ENCODE measurements around the gene SALL3.

The SALL3 gene

DNA sequence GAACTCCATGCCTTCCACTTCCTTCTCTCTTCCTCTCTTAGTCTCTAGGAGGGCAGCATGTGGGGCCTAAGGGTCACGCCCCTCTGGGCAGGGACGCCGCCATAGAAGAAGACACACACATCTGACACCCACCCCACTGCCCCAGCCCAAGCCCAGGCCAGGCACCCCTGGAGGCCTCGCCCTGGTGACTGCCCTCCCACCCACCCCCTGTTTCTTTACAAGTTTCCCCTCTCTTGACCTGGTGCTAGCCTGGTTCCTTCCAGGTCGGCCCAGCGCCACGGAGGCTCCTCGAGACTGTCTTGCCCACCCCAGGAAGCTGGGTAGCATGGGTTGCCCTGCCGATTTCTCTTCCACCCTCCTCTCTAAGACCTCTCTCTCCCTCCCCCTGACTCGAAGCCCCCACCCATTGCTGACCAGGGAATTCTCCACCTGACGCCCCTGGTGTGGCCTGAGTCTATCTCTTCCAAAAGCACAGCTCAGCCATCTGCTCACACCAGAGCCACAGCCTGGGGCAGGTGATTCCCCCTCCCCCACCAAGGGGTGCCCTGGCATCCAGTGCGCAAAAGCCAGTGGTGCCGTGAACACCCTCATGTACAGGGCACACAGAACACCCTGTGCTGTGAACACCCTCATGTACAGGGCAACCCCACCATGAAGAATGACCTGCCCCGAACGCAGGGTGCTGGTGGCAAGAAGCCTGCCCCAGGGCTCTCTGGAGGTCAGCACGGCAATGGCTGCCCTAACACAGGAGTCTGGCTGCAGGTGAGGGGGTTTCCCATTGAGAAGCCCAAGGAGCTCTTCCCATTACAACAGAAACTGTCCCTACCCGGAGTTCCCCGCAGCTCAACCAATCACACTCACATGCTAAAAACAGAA is 13.5 kb upstream of the SALL3 start:
- DNase-seq, result no peak

DNA sequence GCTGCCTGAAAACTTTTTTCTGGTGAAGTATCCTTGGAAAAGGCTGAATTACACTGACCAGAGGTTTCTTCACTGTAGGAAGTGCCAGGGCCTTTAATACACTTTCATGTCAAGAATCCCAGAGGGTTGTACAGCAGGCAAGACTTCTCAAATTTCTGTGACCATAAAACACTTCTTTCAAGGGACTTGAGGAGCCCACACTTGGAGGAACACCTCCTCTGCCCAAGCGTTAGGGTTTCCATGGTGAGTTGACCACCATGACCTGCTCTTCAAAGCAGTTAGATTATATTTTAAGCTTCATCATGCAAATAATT is 12.9 kb upstream of the SALL3 start:
- no peak for DNase-seq

DNA sequence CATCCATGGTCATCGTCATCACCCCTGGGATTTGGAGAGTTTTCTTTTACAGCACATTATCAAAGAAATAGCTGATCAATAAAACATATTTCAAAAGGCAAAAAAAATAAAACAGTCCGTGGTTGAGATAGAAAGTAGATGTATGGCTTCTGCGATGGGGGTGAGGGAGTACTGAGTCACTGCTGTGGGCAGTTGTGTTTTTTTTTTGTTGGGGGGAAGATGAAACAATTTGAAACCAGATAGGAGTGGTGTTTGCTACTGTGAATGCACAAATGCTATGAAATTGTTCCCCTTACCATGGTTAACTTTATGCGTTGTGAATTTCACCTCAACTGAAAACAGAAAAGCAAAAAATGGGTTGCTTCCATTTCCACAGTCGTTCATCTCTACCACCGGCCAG is 11.9 kb upstream of the SALL3 start:
- no peak for DNase-seq

DNA sequence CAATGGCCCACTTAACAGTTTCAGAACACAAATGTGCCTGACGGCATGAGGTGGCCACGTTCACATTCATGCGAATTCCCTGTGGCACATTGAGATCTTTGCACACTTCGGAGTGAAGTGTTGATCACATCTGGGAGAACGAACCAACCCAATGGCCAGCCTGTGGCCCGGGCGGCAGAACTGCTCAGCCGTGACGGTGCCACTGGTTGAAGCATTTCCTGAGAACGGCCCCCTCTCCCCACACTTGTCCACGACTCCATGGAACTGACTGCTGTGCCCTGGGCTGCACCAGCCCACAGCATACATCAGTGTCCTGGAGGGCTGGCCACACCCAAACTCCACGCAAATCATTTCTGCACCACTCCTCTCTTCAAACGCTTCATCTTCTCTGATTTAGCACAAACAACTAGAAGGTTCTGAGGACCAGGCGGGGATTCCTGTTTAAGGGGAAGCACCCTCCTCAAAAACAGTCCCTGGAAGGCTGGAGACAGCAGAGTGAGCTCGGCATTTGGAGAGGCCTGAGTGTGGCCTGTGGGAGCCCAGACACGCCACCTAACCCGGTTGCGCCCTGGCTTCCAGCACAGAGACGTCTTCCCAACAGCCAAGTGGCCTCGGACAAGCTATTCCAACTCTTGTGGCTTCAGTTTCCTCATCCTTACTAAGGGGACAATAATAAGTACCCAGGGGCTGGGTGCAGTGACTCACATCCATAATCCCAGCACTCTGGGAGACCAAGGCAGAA is 9.9 kb upstream of the SALL3 start:
- no peak for DNase-seq

DNA sequence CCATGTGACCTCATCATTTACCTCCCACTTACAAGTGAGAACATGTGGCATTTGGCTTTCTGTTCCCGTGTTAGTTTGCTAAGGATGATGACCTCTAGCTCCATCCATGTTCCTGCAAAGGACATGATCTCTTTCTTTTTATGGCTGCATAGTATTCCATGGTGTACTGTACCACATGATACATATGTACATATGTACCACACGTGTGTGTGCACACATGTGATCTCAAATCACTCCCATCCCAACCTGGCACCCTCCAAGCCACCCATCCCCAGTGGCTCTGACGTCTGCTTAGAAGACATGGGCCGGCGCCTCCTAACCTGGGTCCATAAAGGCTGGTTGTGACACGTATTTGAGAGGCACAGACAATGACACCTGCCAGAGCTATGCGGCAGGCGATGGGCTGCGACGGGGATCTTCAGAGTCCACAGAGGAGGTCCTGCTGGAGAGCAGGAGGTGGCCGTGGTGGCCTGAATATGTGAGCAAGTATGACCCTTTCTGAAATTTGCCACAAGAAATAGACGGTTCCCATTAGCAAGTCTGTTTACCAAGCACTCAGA is 8.8 kb upstream of the SALL3 start:
- no peak for DNase-seq

DNA sequence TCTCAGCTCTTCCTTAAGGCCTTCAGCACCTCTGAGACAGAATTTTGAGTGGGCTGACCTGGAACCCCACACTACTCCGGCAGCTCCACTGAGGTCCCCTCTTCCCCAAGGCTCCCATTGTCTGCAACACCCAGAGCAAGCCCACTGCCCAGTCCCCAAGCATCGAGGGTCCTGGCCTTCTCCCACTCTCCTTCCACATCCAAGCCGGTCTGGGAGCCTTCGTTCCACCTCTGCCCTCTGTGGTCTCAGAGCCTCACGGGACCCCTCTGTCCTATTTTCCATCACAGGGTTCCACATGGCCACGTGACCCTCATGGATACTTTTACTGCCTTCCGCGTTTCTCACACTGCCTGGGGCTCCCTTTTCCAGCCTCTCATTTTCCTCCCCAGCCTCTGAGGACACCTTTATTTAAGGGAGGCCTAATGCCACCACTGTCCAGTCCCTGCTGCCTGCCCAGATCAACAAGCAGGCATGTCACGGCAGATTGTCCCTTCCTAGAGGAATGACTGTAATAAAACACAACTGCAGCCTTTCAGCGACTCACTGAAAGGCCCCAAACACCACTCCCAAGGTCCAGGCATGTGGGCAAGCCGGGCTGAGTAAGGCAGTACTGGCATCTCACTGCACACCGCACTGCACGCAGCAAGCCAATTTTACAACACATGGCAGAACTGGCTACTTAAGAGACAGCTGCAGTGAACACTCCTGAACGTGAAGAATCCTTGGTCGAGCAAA is 7.9 kb upstream of the SALL3 start:
- no peak for DNase-seq

DNA sequence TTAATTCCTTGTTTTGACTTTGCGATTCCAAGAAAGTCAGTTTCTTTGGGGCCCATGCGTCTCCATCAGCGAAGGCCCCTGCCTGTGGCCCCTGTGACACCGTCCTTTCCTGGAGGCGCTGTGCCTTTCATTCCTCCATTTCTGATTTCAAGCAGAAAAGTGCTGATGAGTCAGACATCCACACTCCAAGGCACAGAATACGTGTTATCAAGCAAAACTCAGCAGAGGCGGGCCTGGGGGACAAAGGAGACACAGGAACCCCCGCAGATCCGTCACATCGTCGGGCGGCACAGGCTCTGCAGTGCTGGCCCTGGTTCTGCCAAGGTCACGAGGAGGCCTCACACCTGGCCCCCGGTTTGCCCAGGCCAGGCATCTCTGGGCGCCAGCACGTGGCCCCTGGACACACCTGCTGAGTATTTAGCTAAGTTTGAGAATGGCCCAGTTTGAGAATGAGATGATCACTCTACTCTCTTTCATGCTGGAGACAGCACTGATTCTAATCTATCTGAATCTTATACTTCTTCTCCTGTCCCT is 7.2 kb upstream of the SALL3 start:
- no peak for DNase-seq

DNA sequence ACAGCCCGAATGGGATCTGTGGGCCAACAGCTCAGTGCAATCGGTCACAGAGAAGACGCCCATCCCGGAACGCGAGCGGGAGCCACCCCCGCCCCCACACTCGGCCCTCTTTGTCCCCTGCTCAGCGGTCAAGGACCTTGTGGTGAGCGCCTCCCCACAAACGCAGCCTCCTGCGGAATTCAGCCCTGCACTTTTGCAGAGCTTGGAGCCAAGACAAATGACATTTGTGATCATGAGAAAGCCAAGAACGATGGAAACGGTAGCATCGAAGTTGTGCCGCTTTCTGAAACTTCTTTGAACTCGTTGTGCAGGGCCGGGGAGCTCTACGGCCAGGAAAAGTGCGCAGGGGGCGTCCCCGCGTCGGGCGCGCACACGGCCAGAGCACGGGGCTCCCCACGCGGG is 6.7 kb upstream of the SALL3 start:
- no peak for DNase-seq

DNA sequence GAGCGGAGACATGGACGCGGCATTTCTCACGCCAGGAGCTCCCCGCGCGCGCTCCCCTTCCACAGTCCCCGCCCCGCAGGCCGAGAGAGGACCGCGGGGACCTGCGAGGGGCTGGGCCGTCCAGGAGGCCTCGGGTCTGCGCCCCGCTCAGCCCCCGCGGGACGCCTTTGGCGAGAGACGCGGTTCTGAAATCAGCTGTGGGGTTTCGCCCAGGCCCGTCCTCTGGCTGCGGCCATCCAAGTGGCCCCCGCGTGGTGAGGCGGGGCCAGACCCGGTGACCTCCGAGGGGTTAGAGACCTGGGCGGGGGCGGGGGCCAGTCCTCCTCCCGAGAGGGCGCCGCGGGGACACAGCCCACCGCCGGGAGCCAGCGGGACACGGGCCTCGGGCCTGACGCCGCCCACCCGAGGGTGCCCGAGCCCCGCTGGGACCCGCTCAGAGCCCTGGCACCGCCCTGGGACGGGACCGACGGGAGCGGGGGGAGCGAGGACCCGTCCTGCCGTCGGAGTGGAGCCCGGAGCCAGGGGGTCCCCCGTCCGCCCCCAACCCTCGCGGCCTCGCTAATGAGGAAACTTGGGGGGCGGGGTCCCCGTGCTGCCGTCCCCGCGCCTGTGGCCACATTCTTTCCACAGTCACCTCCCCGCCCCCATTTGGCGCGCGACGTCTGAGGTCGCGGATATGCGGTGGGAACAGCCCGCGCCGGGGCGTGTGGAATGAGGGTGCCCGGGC is 6.1 kb upstream of the SALL3 start:
- DNase-seq, result no peak

DNA sequence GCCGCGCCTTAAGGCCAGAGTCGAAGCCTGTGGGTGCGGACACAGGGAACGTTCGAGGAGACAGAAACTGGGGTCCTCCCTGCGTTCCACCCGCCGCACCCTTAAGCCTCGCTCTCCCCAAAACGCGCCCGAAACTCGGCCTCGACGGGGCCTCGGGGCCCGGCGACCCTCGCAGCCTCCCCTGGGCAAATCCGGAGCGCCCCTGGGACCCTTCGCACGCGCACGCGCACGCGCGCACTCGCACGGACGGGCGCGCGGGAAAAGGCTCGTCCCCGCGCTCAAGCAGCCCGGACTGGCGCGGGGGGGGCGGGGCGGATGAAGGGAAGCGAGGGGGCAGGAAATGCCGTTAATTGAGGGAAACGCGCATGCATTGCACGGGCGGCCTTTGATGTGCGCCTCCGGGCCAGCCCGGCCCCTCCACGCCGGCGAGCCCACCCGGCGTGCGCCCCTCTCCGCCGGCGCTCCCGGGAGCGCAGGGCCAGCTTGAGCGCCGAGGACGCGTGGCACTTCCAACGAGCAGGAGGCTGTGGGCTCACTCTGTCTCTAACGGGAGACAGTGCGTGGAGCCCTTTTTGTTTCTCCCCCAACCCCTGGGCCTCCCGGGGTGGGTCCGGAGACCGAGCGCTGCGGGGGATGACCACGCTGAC is 5.4 kb upstream of the SALL3 start:
- no peak for DNase-seq

DNA sequence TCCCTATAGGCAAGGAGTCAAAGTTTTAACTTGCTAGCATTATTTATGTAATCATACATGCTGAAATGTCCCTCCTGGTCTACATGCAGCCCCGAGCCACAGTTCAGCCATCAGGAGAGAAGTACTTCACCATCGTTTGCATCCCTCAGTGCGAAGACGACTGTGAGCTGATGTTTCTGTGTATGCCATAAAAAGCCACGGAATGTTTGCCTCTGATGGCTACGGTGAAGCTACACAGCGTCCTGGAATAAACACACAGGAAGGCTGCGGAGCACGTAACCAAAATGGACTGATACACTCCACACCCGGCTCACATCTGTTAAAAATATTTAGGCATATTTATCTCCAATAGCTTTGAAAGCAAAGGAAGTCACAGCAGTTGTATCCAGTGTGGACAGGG is 4.3 kb upstream of the SALL3 start:
- no peak for DNase-seq

DNA sequence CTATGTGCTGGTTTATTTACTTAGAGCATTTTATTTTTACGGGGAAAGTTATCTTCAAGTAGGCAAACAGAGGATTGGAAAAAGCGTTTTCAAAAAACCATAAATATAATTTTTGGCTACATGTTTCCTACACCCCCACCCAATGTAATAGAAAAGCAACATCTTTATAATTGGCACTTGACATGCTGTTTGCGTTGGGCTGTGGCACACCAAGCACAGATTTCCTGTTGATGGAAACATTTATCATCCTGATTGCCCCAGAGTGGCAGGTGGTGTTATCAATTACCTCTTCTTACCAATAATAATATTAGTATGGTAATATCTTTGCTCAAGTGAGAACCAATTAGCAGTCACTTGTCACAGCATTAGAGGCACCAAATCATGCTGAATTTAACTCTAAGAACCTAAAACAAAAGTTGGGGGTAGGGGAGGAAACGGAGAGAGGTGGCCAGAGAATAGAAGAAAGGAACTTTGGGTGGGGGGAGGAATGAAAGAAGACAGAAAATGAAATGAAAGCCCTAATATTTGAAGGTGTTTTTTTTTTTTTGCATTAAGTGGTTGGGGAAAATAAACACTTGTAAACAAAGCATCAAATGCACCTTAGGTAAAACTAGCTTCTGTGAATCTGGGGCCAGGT is 3.8 kb upstream of the SALL3 start:
- DNase-seq, result no peak

DNA sequence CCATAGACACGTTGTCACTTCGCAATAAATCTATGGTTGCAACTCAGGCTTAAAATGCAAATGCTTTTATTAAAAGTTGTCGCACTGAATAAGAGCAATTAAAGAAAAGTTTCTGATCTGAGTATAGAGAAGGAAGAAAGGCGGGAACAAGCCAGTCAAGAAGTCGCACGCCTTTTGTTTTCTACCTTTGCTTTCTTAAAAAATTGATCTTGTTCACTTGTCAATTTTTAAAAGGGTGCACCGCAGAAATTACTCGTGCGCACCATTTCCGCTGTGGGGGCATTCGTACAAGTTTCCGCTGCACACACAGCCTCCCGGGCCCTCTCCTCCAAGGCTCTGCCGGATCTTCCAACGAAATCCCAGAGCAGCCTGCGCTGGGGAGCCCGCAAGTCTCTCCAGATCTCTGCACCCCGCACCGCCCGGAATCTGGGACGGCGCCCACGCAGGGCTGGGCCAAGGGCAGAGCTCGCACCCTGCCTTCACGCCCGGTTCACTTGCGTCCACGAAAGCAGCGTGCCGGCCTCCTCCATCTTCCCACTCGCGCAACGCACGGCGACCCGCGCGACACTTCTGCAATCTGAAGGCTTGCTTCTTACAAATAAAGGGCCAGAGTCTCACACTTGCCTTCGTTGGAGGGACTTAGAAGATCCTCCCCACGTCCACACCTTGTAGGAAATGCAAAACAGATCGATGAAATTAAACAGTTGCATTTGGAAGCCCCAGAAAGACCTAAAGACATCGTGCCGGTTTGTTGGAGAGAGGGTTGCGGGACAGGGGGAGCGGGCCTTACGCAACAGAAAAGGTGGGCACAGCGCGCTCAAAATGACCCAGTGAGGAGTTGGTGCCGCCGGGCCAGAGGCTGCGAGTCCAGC is 2.6 kb upstream of the SALL3 start:
- DNase-seq, result no peak

DNA sequence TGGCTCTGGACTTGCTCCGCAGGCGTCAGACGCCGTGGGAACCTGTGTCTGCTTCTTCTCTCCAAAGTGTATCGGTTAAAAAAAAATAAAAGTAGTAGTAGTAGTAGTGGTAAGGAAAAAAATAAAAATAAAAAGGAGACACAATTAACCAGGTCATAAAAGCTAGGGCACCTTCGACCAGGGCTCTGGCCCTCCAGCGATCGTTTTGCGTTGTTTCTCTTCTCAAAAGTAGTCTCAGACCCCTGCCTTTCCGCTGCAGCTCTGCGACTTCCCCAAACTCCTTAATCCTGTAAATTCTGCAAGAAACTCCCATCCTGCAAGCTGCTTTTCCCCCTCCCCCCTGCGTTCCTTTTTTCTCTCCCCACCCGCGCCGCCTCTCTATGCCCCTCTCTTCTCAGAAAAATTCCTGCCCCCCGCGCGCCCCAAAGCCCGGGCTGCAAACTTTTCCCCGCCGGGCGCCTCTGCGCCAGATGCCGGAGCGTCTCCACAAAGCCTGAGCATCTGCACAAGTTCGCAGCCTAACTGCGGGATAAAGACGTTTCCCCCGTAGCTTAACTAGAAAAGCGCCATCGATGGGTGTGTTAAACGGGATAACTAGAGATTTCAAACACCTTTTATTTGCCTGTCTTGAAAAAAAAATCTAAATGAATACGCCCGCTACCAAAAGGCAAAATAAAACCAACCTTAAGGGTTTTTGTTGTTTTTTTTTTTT is 1.8 kb upstream of the SALL3 start:
- no peak for DNase-seq

DNA sequence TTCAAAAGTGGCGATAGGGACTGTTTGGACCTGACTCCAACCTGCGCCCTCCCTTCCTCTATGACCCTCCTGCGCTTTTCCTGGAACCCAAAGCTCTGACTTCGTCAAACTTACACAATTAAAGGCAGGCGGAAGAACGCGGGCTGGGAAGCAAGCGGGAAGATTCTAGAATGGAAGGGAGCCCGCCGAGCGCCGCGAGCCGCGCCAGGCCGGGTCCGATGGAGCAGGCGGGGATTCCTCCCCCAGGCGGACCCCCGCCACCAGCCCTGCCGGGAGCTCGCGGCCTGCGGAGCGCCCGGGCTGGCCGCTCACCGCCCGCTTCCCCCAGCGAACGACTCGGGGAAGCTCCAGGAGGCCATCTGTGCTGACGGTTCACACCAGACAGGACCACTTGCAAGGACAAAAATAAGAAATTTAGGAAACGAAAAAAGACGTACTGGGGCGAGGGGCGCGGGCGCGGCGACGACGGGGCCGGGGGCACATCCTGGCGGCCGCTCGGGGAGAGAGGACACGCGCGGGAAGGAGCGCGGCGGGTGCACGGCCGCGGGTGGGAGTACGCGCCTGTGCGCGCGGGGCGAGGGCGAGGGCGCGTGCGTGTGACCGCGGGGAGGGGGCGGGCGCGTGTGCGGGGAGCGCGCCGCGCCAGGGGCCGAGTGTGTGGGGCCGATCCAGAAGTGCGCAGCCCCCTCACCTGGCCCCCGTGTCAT is 1.1 kb upstream of the SALL3 start:
- DNase-seq, result no peak

DNA sequence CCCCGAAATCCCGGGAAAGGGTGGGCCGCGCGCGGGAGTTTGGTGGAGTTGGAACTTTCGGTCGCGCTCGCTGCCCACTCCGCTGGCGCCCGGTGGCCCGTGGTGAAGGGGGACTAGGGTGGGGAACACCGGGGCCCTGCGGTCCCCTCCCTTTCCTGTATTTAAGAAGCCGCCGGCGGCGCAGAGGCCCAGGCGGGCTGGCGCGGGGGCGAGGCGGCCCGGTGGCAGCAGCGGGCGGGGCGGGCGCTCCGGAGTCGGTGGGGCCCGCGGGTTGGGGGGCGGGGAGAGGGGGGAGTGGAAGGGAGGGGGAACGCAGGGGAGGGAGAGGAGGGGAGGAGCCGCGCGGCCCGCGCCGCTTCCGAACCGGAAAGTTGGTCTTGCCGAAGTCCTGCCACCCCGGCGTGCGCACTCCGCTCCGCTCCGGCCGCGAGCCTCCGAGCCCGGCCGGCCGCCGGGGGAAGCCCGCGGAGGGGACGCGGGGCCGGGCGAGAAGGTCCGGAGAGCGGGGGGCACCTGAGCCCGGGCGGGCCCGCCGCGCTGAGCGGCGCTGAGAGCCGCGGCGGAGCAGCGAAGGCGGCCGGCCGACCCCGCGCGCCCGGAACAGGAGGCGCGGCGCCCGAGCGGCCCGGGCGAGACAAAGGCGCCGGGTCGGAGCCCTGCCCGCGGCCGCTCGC is 425 bp upstream of the SALL3 start:
- no peak for DNase-seq

DNA sequence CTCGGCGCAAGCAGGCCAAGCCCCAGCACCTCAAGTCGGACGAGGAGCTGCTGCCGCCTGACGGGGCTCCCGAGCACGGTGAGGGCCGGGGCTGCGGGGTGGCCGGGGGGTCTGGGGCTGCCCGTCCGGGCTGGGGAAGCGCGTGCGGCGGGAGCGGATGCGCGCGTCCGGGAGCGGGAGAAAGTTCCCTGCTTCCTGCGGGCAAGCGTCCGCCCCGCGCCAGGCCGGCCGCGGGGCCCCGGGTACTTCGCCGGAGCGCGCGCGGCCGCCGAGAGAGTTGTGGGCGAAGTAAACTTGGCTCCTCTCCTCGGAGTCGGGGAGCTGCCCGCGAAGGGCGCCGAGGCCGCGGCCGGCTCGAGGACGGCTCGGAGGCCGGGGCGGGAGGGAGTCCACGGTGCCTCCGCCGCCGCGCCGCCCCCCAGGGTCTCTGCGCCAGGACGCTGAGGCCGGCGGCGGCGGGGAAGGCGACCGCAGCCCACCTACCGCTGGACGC is 707 bp downstream of the SALL3 start:
- no peak for DNase-seq

DNA sequence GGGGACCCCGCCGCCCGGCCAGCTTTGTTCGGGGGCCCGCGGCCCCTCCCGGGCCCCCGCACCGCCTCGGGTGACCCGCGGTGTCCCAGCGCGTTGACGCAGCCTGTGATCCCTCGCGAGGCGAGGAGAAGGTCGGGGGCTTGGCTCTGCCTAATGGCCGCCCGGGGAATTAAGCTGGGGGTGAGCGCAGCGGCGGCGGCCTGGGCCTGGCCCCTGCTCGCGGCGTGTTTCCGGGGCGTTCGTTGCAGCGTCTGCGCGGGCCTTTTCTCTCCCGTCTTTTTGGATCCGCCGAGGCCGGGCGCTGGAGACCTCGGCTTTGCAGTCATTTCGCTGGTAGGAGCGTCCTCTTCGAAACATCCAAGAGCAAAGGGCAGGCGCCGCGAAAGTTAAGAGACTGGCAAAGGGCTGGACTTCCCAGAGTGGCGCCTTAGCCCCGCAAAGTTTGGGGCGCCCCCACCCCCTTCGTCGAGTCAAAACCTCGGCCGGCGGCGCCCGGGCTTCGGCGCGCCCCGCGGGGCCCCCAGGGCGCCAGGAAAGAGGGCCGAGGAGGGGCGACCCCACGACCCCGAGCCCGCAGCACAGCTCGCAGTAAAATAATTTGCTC is 1.3 kb downstream of the SALL3 start:
- no peak for DNase-seq

Measured in CD4-positive, alpha-beta T cell treated with Interleukin-15 for 1 hour (primary cell).